Stimulated activated naive B cell treated with anti-CD40 and anti-IgM and Interleukin-4, amounts not matched to agents 10 μg/mL and 1 μg/mL and 100 μg/mL, for 72 hours (primary cell): ENCODE measurements around the gene KLHL22.
"Not testable (repeated sequence)": the region's sequence is repeated elsewhere in the genome, so short reads cannot be mapped to it uniquely, and the experiment has no call there.

ENCODE experiments used
- ATAC-seq, 2 donors: fragments of 150-1000 bp; cut with Tn5 transposase; replicated peaks; 2 replicates each; pipeline ENCODE4 v1.10.0; 2021; ENCODE audit warnings: moderate library complexity in 1 of 2
- DNase-seq: peaks from one replicate; pipeline ENCODE4 v3.0.0; 2021
- H3K27ac Mint-ChIP-seq: one replicate; pipeline ENCODE4 v1.8.0; 2022; ENCODE audit warnings: mild to moderate bottlenecking, mixed read lengths
- H3K27me3 Mint-ChIP-seq, 2 donors: one replicate each; pipeline ENCODE4 v1.8.0; 2022; ENCODE audit warnings: mixed read lengths in 2 of 2
- H3K36me3 Mint-ChIP-seq, 2 donors: one replicate each; pipeline ENCODE4 v1.8.0; 2022; ENCODE audit warnings: mixed read lengths in 2 of 2, mild to moderate bottlenecking in 1 of 2
- H3K4me1 Mint-ChIP-seq, 2 donors: one replicate each; pipeline ENCODE4 v1.8.0; 2022; ENCODE audit warnings: mixed read lengths in 2 of 2, mild to moderate bottlenecking in 1 of 2
- H3K4me3 Mint-ChIP-seq, 2 donors: one replicate each; pipeline ENCODE4 v1.8.0; 2022; ENCODE audit warnings: mild to moderate bottlenecking in 2 of 2, mixed read lengths in 2 of 2, moderate library complexity in 1 of 2
- H3K9me3 Mint-ChIP-seq, 2 donors: one replicate each; pipeline ENCODE4 v1.8.0; 2022; ENCODE audit warnings: mixed read lengths in 2 of 2, mild to moderate bottlenecking in 1 of 2

Gene KLHL22

GRCh38 chr22:20415699-20416098 is 79.9 kb downstream of the KLHL22 start:
- not testable (repeated sequence) for H3K36me3 Mint-ChIP-seq, H3K4me3 Mint-ChIP-seq, DNase-seq, H3K27ac Mint-ChIP-seq, H3K4me1 Mint-ChIP-seq, H3K27me3 Mint-ChIP-seq, ATAC-seq, H3K9me3 Mint-ChIP-seq

GRCh38 chr22:20415241-20415640 is 80.4 kb downstream of the KLHL22 start:
- H3K27me3 Mint-ChIP-seq, H3K27ac Mint-ChIP-seq, ATAC-seq, H3K36me3 Mint-ChIP-seq, H3K9me3 Mint-ChIP-seq, H3K4me1 Mint-ChIP-seq, DNase-seq, H3K4me3 Mint-ChIP-seq: not testable (repeated sequence)

DNA sequence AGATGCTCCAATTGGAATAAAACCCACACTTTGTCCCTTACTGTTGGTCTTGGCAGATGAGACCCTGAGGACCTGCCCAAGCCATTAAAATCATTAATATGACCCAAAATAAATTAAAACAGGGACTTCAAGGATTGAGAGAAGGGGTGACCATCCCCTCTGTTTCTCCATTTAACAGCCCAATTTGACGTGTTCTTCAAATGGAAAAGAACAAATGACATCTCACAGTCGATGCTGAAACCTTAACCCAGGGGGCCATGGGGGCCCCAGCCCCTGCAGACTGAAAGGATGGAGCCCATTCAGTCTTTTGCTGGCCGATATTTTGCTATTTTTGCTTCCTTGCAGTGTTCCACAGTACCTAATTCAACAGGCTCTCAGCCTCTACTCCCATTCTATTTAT is 81.1 kb downstream of the KLHL22 start:
- ATAC-seq: no peak
- Mint-ChIP-seq H3K27ac (no peak overlapping the region), H3K4me1 (peaks cover 0 to 8% of the 10 kb centered on the region in 2 donors), H3K4me3 (no peak overlapping the region), H3K36me3 (peaks cover 0 to 3% of the 10 kb centered on the region in 2 donors), H3K27me3 (no peaks in the 10 kb centered on the region), H3K9me3 (no peaks in the 10 kb centered on the region)
- no peak for DNase-seq

DNA sequence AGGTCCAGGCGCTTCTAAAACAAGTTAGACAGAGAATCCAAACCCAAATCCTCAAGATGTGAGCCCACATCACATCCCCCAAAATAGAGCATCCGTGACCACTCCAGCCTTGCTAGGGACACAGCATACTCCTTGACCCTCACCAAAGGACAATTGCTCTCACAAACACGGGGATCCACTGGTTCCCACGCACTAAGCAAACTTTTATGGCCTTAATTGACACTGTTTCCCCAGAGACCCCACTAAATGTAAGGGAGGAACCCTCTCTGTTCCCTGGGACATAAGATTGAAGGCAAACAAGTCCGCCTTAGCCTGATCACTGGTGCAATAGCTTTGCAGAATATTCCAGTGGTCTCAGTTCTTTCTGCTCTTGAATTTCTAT is 81.5 kb downstream of the KLHL22 start:
- Mint-ChIP-seq H3K4me1 (peaks cover 0 to 8% of the 10 kb centered on the region in 2 donors), H3K9me3 (no peaks in the 10 kb centered on the region), H3K4me3 (no peak overlapping the region), H3K36me3 (peaks cover 0 to 3% of the 10 kb centered on the region in 2 donors), H3K27me3 (no peaks in the 10 kb centered on the region), H3K27ac (no peak overlapping the region)
- DNase-seq: no peak
- ATAC-seq: no peak

DNA sequence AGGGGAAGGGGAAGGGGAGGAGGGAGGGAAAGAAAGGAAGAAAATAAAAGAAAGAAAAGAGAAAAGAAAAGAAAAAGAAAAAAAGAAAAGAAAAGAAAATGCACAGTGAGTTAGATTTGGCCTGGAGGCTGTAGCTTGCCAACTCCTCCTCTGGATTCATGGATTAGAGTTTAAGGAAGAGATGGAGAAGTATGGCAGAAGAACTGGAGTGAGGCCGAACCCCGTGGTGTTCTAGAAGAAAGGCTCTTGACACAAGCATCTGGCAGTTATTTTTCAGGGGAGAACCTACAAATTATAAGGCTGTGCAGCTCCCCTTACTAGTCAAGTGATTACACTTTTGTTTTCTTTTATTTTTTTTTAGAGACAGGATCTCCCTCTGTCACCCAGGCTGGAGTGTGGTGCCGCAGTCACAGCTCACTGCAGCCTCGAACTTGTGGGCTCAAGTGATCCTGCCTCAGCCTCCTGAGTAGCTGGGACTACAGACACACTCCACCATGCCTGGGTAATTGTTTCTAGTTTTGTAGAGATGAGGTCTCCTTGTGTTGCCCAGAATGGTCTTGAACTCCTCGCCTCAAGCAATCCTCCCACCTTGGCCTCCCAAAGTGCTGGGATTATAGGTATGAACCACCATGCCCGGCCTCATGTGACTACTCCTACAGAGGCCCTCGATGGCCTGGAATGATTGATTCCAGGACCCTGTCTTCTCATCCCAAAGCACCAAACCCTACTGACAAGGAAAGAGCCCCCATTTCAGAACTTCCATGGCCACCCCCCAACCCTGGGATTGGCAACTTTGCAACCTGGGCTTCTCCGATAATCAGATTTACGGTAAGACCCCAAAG is 82.2 kb downstream of the KLHL22 start:
- H3K36me3 Mint-ChIP-seq: peaks cover 0 to 3% of the 10 kb centered on the region in 2 donors
- DNase-seq: no peak
- H3K27ac Mint-ChIP-seq: no peak overlapping the region
- H3K27me3 Mint-ChIP-seq: no peaks in the 10 kb centered on the region
- H3K9me3 Mint-ChIP-seq: no peaks in the 10 kb centered on the region
- H3K4me3 Mint-ChIP-seq: no peak overlapping the region
- H3K4me1 Mint-ChIP-seq: peaks cover 0 to 7% of the 10 kb centered on the region in 2 donors
- ATAC-seq: no peak

DNA sequence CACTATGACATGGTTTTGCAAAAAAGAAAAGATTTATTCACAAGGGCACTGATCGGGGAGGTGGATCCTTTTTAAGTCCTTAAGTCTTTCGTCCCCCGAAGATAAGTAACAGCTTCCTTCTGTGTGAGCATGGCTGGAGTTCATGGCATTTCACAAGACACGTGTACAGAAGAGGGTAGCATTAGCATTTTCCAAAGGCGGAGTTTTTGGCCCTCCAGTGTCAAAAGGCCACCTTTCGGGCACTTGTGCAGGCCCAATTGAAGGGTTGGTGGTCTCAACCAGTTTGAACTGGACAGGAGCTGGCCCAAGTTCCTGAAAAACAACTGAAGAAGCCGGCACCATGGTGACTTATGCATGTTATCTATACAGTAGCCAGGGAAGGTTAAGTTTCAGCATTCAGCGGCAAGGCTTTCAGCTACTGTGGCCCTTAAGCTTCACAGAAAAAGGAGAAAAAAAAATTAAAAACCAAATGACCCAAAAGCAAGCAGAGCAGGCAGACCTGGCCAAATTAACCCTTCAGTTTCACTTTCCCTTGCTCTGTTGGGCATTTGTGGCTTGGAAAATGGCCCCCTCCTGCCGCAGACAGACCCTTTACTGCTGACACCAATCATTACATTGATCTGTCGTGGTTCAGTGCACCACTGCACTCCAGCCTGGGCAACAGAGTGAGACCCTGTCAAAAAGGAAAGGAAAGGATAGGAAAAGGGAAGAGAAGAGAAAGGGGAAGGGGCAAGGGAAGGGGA is 83.0 kb downstream of the KLHL22 start:
- ATAC-seq: no peak
- H3K4me1 Mint-ChIP-seq: no peaks in the 10 kb centered on the region
- H3K4me3 Mint-ChIP-seq: no peak overlapping the region
- no peak for DNase-seq
- no peak overlapping the region for H3K27ac Mint-ChIP-seq
- no peaks in the 10 kb centered on the region for H3K27me3 Mint-ChIP-seq
- H3K36me3 Mint-ChIP-seq: peaks cover 0 to 3% of the 10 kb centered on the region in 2 donors
- no peaks in the 10 kb centered on the region for H3K9me3 Mint-ChIP-seq

DNA sequence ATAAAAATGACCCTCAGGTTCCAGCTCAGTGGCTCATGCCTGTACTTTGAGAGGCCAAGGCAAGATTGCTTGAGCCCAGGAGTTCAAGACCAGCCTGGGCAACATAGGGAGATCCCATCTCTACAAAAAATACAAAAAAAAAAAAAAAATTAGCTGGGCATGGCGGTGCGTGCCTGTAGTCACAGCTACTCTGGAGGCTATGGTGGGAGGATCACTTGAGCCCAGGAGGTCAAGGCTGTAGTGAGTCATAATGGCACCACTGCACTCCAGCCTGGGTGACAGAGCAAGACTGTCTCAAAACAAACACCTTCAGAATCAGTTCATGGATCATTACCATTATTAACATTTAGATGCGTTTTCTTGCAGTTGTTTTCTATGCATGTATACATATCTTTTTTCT is 86.2 kb downstream of the KLHL22 start:
- not testable (repeated sequence) for H3K4me1 Mint-ChIP-seq, ATAC-seq, DNase-seq, H3K9me3 Mint-ChIP-seq, H3K4me3 Mint-ChIP-seq, H3K27ac Mint-ChIP-seq, H3K27me3 Mint-ChIP-seq
- H3K36me3 Mint-ChIP-seq: peaks cover 13 to 20% of the 10 kb centered on the region in 2 donors

GRCh38 chr22:20408891-20409290 is 86.7 kb downstream of the KLHL22 start:
- H3K27ac Mint-ChIP-seq: no peak overlapping the region
- H3K4me1 Mint-ChIP-seq: peaks cover 0 to 4% of the 10 kb centered on the region in 2 donors

GRCh38 chr22:20407829-20408228 is 87.8 kb downstream of the KLHL22 start:
- DNase-seq (no peak), ATAC-seq (no peak)
- peaks cover 0 to 4% of the 10 kb centered on the region in 2 donors for H3K4me1 Mint-ChIP-seq
- no peak overlapping the region for H3K4me3 Mint-ChIP-seq
- H3K27me3 Mint-ChIP-seq: no peaks in the 10 kb centered on the region
- peaks cover 23 to 31% of the 10 kb centered on the region in 2 donors for H3K36me3 Mint-ChIP-seq
- H3K27ac Mint-ChIP-seq: no peak overlapping the region
- H3K9me3 Mint-ChIP-seq: no peaks in the 10 kb centered on the region

More at GRCh38 chr22:20408891-20409290, 86.7 kb downstream of the KLHL22 start:
- Mint-ChIP-seq H3K36me3 (peaks cover 15 to 22% of the 10 kb centered on the region in 2 donors), H3K9me3 (no peaks in the 10 kb centered on the region), H3K27me3 (no peaks in the 10 kb centered on the region), H3K4me3 (no peak overlapping the region)
- no peak for ATAC-seq
- no peak for DNase-seq

DNA sequence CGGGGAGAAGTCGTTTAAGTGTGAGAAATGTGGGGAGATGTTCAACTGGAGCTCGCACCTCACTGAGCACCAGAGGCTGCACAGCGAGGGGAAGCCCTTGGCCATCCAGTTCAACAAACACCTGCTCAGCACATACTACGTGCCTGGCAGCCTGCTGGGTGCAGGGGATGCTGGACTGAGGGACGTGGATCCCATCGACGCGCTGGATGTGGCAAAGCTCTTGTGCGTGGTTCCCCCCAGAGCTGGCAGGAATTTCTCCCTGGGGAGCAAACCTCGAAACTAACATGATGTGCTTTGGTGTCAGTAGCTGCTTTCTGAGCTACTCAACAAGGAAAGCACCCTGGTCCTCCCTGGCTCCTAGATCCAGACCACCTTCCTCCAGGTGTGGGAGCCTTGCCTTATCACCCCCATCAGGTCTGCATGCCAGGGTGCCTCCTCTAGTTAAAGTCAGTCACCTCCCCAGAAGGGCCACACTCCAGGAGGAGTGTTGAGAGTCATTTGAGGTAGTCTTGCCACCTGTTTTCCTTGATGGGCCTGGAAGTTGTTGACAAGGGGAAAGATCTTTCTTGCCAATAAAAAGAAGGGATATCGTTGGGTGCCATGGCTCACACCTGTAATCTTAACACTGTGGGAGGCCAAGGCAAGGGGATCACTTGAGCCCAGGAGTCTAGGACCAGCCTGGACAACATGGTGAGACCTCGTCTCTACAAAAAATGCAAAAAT is 88.7 kb downstream of the KLHL22 start:
- Mint-ChIP-seq H3K9me3 (no peaks in the 10 kb centered on the region), H3K4me1 (peaks cover 0 to 4% of the 10 kb centered on the region in 2 donors), H3K36me3 (peaks cover 23 to 31% of the 10 kb centered on the region in 2 donors), H3K4me3 (no peak overlapping the region), H3K27ac (peak overlapping the region; percentile 20), H3K27me3 (no peaks in the 10 kb centered on the region)
- no peak for DNase-seq
- peak in 1 of 2 donors; percentile 29 for ATAC-seq

- peak in 1 of 2 donors; percentile 16 for ATAC-seq
- Mint-ChIP-seq H3K27ac (no peak overlapping the region), H3K4me3 (no peak overlapping the region), H3K9me3 (no peaks in the 10 kb centered on the region), H3K27me3 (no peaks in the 10 kb centered on the region), H3K4me1 (peaks cover 3 to 4% of the 10 kb centered on the region in 2 donors), H3K36me3 (peaks cover 23 to 35% of the 10 kb centered on the region in 2 donors)
- no peak for DNase-seq
These were observed 89.5 kb downstream of the KLHL22 start for GRCh38 chr22:20405931-20406685.

DNA sequence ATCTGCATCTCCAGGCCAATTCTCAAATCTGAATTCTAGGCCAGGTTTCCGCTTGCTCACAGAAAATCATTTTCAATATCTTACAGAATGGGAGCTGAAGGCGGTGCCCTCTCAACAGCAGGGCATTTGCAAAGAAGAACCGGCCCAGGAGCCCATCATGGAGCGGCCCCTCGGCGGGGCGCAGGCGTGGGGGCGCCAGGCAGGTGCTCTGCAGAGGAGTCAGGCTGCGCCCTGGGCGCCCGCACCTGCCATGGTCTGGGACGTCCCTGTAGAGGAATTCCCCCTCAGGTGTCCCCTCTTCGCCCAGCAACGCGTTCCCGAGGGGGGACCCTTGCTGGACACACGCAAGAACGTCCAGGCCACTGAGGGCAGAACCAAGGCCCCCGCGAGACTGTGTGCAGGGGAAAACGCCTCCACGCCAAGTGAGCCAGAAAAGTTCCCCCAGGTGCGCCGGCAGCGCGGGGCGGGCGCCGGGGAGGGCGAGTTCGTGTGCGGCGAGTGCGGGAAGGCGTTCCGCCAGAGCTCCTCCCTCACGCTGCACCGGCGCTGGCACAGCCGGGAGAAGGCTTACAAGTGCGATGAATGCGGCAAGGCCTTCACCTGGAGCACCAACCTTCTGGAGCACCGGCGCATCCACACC is 90.2 kb downstream of the KLHL22 start:
- peaks cover 4 to 9% of the 10 kb centered on the region in 2 donors for H3K4me1 Mint-ChIP-seq
- H3K36me3 Mint-ChIP-seq: peaks cover 26 to 33% of the 10 kb centered on the region in 2 donors
- DNase-seq (no peak), ATAC-seq (no peak)
- no peak overlapping the region for H3K27ac Mint-ChIP-seq
- H3K27me3 Mint-ChIP-seq: no peaks in the 10 kb centered on the region
- no peak overlapping the region for H3K4me3 Mint-ChIP-seq
- H3K9me3 Mint-ChIP-seq: no peaks in the 10 kb centered on the region

DNA sequence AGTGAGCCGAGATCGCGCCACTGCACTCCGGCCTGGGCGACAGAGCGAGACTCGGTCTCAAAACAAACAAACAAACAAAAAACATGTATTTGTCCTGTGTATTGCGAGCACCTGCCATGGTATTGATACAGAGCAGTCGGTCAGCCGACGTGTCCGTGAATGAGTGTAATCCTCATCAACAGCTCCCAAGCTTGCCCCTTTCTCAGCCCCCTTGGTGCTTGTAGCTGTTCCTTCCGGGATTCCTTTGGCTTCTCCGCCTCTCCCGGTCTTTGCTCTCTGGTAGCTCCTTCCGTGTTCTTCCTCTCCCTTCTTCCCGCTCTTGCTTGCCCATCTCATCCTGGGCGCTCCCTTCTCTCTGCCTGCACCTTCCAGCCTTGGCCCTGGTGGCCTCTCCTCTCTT is 90.7 kb downstream of the KLHL22 start:
- DNase-seq (no peak), ATAC-seq (no peak)
- H3K4me1 Mint-ChIP-seq: peaks cover 4 to 11% of the 10 kb centered on the region in 2 donors
- no peak overlapping the region for H3K4me3 Mint-ChIP-seq
- peaks cover 27 to 33% of the 10 kb centered on the region in 2 donors for H3K36me3 Mint-ChIP-seq
- H3K9me3 Mint-ChIP-seq: no peaks in the 10 kb centered on the region
- H3K27me3 Mint-ChIP-seq: no peaks in the 10 kb centered on the region
- H3K27ac Mint-ChIP-seq: no peak overlapping the region
